KOPT-K1 (cell line): ENCODE measurements around the gene SUPT3H.
A peak's percentile ranks its signal among the peaks of the same experiment; 100 is the strongest.

Experiments
- H3K27ac ChIP-seq: fragments of 200-600 bp; sonication (generic); 2 replicates; pipeline ENCODE4 v1.5.1; 2016; ENCODE audit warnings: antibody characterized with exemption, mild to moderate bottlenecking, low read depth, low read length; ENCODE audit not compliant: poor library complexity, severe bottlenecking
- H3K36me3 ChIP-seq: fragments of 200-600 bp; sonication (generic); 2 replicates; pipeline ENCODE4 v1.5.1; 2017; ENCODE audit warnings: antibody characterized with exemption, mild to moderate bottlenecking, low read length, moderate library complexity; ENCODE audit not compliant: insufficient read depth
- H3K9me3 ChIP-seq: fragments of 200-600 bp; sonication (generic); 2 replicates; pipeline ENCODE4 v1.5.1; 2017; ENCODE audit warnings: antibody characterized with exemption, low read length, mild to moderate bottlenecking; ENCODE audit not compliant: insufficient read depth, poor library complexity, severe bottlenecking

SUPT3H gene

DNA sequence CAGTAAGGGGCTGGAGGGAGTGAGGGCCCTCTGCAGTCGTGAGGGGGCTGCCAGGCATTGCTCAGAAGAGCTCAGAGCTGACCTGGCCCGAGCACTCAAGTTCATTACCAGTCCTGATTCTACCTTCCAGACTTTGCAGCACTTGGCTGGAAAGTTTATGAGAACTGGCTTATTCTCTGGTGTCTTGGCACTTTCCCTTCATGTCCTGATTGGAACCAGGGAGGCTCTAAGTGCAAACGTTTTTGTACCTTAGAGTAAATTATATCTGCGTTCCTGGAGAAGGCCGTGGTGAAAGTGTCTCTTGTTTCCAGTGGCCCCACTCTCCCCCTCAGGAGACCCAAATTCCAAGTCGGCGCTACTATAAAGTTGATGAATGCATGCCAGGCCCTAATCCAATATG, 587.9 kb downstream of the SUPT3H start:
- H3K9me3 ChIP-seq = peaks cover 4% of the 10 kb centered on the region
- H3K27ac ChIP-seq = no peak overlapping the region

DNA sequence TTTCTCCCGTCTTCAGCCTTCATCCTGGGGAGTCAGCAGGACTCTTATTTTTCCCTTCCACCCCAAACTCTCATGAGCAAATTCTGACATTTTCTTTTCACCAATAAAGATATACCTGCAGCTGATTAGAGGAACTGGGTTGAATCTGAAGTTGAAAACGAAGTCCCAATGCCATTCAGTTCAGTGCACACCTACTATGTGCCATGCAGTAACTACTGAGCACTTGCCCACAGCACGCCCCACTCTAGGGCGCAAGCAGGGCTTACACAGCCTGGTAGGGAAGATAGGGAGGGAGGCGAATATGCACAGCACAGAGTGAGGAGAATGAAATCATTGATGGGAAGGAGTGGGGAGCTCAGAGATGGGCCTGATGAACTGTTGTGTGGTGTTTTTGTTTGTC, 588.7 kb downstream of the SUPT3H start:
- Histone ChIP-seq H3K9me3 (peaks cover 11% of the 10 kb centered on the region), H3K27ac (no peak overlapping the region), H3K36me3 (no peaks in the 10 kb centered on the region)

More for the DNA sequence above, 587.9 kb downstream of the SUPT3H start:
- H3K36me3 ChIP-seq = no peaks in the 10 kb centered on the region

DNA sequence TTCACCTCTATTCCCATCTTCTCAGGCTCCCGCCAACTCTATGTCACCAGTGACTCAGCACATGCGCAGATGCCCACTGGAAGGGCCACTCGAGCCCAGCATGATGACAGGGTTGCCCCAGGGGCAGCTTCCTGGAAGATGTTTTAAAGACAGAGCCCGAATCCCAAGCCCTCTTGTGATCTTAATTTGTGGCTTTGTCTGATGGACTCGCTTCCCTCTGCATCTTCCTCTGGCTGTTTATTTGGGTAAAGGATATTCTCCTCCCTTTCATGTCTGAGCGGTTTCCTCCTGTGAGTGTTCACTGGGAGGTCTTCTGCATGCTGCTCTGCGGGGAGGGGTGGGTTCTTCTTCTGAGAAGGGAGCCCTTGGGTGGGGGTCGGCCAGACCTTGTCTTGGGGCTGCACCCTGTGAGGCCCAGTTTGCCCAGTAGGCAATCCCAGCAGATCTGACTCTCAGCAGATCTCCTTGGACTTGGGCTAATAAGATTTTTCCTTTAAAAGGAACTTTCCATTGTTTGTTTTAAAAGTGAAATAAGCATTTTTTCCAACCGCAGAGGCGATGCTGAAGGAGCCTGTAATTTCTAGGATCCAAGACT, 589.2 kb downstream of the SUPT3H start:
- Histone ChIP-seq H3K27ac (peak overlapping the region; percentile 24), H3K9me3 (peaks cover 17% of the 10 kb centered on the region), H3K36me3 (no peaks in the 10 kb centered on the region)

DNA sequence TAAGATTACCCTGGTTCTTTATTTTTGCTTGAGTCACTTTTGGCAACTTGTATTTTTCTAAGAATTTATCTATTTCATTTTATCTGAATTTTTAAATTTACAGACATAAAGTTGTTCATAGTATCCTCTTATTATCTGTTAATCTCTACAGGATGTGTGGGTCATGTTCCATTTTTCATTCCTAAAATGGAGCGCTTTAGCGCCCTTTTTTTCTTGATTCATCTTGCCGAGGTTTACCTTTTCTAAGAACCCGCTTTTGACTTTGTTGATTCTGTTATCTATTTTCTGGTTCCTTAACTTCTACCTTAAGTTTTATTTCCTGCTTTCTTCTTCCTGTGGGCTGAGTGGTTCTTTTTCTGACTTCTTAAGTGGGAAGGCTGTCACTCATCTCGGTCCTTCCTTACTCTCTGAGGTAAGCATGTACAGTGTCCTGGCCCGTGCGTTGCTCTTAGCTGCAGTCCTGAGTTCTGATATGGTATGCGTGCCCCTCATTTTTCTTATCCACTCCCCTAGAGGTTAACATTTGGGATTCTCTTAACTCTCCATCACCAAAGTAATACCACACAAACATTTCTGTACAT, 590.4 kb downstream of the SUPT3H start:
- Histone ChIP-seq H3K9me3 (peaks cover 21% of the 10 kb centered on the region), H3K27ac (peak overlapping the region; percentile 24), H3K36me3 (no peaks in the 10 kb centered on the region)

- H3K36me3 ChIP-seq = no peaks in the 10 kb centered on the region
- peaks cover 21% of the 10 kb centered on the region for H3K9me3 ChIP-seq
- no peak overlapping the region for H3K27ac ChIP-seq
Observed at GRCh38 chr6:44785130-44785529, 592.6 kb downstream of the SUPT3H start.

DNA sequence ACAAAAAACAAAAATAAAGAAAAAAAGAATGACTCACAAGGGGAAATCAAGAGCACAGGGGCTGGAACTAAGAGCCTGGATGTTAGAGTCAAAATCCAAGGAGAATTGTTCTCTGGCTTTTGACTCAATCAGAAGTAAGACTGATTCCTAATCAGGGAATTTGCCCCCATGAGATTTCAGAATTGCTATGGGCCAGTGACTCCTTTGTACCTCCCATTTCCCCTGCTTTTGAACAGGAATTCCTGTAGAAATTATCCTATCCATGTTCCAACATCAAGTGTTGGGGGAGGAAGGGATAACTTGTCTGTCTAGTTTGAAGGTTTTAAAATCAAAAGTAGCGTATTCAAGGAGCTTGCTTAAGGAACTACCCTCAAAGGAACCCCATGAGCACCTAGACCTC, 593.5 kb downstream of the SUPT3H start:
- no peaks in the 10 kb centered on the region for H3K36me3 ChIP-seq
- peaks cover 21% of the 10 kb centered on the region for H3K9me3 ChIP-seq
- H3K27ac ChIP-seq = no peak overlapping the region

GRCh38 chr6:44782892-44783291, 594.8 kb downstream of the SUPT3H start:
- Histone ChIP-seq H3K36me3 (no peaks in the 10 kb centered on the region), H3K27ac (no peak overlapping the region), H3K9me3 (peaks cover 21% of the 10 kb centered on the region)

DNA sequence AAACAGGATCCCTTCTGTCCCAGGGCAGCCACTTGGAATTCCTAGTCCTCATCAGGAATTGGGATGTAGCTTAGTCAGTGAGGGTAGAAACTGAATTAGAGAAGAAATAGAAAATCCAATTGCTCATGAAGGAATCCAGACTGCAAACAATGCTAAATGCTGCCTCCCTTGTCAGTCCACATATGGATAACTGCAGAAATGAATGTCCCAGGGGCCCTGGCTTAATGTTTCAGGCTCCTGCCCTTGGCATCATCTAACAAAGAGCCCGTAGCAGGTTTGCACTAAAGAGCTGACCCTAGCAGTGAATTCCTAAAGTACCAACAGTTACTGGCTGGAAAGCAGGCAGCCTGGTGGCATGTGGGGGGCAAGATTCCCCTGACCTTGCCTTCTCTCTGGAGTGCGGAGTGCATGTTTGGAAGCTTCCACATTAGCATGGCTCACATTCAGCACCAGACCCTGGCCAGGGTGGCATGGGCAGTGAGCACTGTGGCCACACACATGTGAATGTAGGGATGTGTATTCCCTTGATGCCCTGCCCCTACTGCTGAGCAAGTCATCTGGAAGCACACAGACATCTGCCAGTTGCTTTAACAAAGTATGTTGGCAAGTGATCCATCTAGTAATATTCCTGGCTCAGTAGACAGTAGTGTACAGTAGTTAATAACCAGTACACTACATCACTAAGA, 595.7 kb downstream of the SUPT3H start:
- H3K36me3 ChIP-seq = no peaks in the 10 kb centered on the region
- H3K27ac ChIP-seq = no peak overlapping the region
- peaks cover 21% of the 10 kb centered on the region for H3K9me3 ChIP-seq

GRCh38 chr6:44780161-44780560, 597.6 kb downstream of the SUPT3H start:
- H3K9me3 ChIP-seq = peaks cover 21% of the 10 kb centered on the region
- no peak overlapping the region for H3K27ac ChIP-seq

GRCh38 chr6:44779130-44779826, 598.5 kb downstream of the SUPT3H start:
- Histone ChIP-seq H3K9me3 (peaks cover 12% of the 10 kb centered on the region), H3K27ac (no peak overlapping the region), H3K36me3 (no peaks in the 10 kb centered on the region)

More at GRCh38 chr6:44780161-44780560, 597.6 kb downstream of the SUPT3H start:
- no peaks in the 10 kb centered on the region for H3K36me3 ChIP-seq
